Epithelial cell of proximal tubule (primary cell): ENCODE results near the gene GNG12. TPM values are rescaled to one million over a fixed set of nuclear protein-coding genes. Genes with fewer than 3 reads are reported as not detected.
"Not testable (repeated sequence)": the region's sequence is repeated elsewhere in the genome, so short reads cannot be mapped to it uniquely, and the experiment has no call there.

Experiments
- DNase-seq: peaks from one replicate; pipeline ENCODE4 v3.0.0-alpha.2; 2011; ENCODE audit warnings: low read depth
- H3K4me3 ChIP-seq: 2 replicates; pipeline ENCODE4 v1.5.1; 2011; ENCODE audit warnings: low read depth, mild to moderate bottlenecking, low read length
- CTCF ChIP-seq: conservative IDR thresholded peaks from 2 replicates; pipeline ENCODE4 v1.5.1; 2012; ENCODE audit warnings: low read depth, mild to moderate bottlenecking, low read length
- total RNA-seq: library from RNA; depleted of rRNA; stranded (reverse); fragments of >200 nt; gene quantifications from 2 replicates; pipeline ENCODE4 v1.2.3, GENCODE V29; 2015

GNG12 gene
- total RNA-seq, 1 donor from 2014 or later = 67.1 TPM

GRCh38 chr1:67733681-67734322 is 99.5 kb downstream of the GNG12 start:
- no peak for TF ChIP-seq CTCF
- no peak for DNase-seq
- H3K4me3 ChIP-seq = no peak overlapping the region

GRCh38 chr1:67732750-67733151 is 100.5 kb downstream of the GNG12 start:
- TF ChIP-seq CTCF = no peak
- no peak for DNase-seq
- no peak overlapping the region for H3K4me3 ChIP-seq

- no peak for DNase-seq
- no peak for TF ChIP-seq CTCF
- H3K4me3 ChIP-seq = no peak overlapping the region
Measured at GRCh38 chr1:67731322-67731721, 101.9 kb downstream of the GNG12 start.

GRCh38 chr1:67730312-67730711 is 103.0 kb downstream of the GNG12 start:
- not testable (repeated sequence) for DNase-seq

GRCh38 chr1:67729872-67730271 is 103.4 kb downstream of the GNG12 start:
- no peak for TF ChIP-seq CTCF
- DNase-seq = no peak
- H3K4me3 ChIP-seq = no peak overlapping the region

More at GRCh38 chr1:67730312-67730711, 103.0 kb downstream of the GNG12 start:
- H3K4me3 ChIP-seq = not testable (repeated sequence)

- no peak overlapping the region for H3K4me3 ChIP-seq
- DNase-seq = no peak
Measured at GRCh38 chr1:67726224-67726623, 107.0 kb downstream of the GNG12 start.

GRCh38 chr1:67724928-67725560 is 108.2 kb downstream of the GNG12 start:
- no peak for DNase-seq
- TF ChIP-seq CTCF = no peak
- H3K4me3 ChIP-seq = no peak overlapping the region

More at GRCh38 chr1:67726224-67726623, 107.0 kb downstream of the GNG12 start:
- no peak for TF ChIP-seq CTCF
